Stimulated activated CD8-positive, alpha-beta memory T cell treated with anti-CD3 and anti-CD28 coated beads, Interleukin-2, amount 100 ng/mL, for 1 hour (primary cell): ENCODE data around the gene SON.

ENCODE experiments used
- DNase-seq, 2 donors: peaks; one replicate each; pipeline ENCODE4 v3.0.0-alpha.2; 2020; ENCODE audit warnings: low read depth in 2 of 2

Gene SON

DNA sequence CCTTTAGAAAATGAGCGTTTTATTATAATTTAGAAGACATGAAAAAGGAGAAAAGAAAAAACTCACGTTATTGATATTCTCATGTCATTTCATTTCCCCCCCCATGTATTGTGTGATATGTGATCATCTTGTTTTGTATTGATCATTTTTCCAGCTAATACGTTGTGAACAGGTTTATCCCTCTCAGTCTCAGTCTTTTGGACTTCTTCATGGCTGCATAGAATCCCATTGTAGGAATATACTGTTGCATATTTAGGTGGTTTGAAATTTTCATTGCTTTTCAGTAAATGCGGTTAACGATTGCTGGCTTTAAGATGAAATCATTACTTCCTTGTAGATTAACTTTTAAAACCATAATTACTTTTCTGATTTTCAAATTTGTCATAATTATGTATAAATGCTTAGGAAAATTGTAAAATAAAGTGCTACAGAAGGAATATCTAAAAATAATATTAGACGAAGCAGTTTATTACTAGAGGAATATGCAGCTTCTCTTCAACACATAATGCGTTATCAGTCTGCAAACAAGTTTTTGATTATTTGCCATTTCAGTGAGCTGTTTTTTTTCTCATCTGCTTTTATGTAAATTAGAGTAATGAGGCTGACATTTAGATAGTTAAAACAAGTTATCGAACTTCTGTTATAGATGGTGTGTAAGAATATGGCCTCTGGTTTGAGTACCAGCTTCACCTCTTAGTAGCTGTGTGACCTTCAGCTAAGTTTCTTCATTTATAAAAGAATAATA lies 1.8 kb downstream of the SON start:
- no peak for DNase-seq

GRCh38 chr21:33546086-33546485 lies 3.2 kb downstream of the SON start:
- no peak for DNase-seq

DNA sequence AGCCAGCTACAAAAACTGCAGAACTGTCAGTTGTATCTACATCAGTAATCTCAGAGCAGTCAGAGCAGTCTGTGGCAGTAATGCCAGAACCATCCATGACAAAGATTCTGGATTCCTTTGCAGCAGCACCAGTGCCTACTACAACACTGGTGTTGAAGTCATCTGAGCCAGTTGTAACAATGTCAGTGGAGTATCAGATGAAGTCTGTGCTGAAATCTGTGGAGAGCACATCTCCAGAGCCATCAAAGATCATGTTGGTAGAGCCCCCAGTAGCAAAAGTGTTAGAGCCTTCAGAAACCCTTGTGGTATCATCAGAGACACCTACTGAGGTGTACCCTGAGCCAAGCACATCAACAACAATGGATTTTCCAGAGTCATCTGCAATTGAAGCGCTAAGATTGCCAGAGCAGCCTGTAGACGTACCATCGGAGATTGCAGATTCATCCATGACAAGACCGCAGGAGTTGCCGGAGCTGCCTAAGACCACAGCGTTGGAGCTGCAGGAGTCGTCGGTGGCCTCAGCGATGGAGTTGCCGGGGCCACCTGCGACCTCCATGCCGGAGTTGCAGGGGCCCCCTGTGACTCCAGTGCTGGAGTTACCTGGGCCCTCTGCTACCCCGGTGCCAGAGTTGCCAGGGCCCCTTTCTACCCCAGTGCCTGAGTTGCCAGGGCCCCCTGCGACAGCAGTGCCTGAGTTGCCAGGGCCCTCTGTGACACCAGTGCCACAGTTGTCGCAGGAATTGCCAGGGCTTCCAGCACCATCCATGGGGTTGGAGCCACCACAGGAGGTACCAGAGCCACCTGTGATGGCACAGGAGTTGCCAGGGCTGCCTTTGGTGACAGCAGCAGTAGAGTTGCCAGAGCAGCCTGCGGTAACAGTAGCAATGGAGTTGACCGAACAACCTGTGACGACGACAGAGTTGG lies 7.3 kb downstream of the SON start:
- DNase-seq, result no peak

GRCh38 chr21:33550772-33551660 lies 8.2 kb downstream of the SON start:
- DNase-seq, result no peak

GRCh38 chr21:33551664-33552063 lies 8.8 kb downstream of the SON start:
- DNase-seq, result no peak

GRCh38 chr21:33552093-33552998 lies 9.5 kb downstream of the SON start:
- DNase-seq, result no peak

GRCh38 chr21:33552999-33553598 lies 10.3 kb downstream of the SON start:
- DNase-seq, result no peak

GRCh38 chr21:33554236-33554981 lies 11.6 kb downstream of the SON start:
- no peak for DNase-seq

DNA sequence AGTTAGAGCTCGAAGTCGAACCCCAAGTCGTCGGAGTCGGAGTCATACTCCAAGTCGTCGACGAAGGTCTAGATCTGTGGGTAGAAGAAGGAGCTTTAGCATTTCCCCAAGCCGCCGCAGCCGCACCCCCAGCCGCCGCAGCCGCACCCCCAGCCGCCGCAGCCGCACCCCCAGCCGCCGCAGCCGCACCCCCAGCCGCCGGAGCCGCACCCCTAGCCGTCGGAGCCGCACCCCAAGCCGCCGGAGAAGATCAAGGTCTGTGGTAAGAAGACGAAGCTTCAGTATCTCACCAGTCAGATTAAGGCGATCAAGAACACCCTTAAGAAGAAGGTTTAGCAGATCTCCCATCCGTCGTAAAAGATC lies 12.1 kb downstream of the SON start:
- no peak for DNase-seq

- no peak for DNase-seq
Measured at GRCh38 chr21:33557447-33557846, 14.6 kb downstream of the SON start.

- DNase-seq, result no peak
Measured at GRCh38 chr21:33558777-33559421, 16.1 kb downstream of the SON start.

DNA sequence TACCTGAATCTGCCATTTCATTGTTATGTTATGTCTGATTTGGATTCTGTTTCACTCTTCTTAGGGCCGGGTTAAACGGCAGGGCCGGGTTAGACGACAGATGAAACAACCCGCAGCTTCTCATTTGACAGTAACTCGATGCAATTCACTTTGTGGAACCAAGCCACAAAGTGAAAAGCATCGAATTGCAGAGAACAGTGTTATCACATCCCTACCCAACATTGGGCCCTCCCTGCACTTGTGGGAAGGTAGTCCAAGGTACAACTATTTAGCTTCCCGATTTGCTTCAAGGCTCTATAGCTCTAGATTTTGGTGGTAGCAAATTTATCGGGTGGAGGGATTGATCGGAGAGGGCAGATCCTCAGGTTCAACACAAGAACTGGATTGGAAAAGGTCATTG lies 17.0 kb downstream of the SON start:
- no peak for DNase-seq

GRCh38 chr21:33560965-33561364 lies 18.1 kb downstream of the SON start:
- DNase-seq, result no peak

GRCh38 chr21:33561373-33561772 lies 18.5 kb downstream of the SON start:
- DNase-seq, result no peak

DNA sequence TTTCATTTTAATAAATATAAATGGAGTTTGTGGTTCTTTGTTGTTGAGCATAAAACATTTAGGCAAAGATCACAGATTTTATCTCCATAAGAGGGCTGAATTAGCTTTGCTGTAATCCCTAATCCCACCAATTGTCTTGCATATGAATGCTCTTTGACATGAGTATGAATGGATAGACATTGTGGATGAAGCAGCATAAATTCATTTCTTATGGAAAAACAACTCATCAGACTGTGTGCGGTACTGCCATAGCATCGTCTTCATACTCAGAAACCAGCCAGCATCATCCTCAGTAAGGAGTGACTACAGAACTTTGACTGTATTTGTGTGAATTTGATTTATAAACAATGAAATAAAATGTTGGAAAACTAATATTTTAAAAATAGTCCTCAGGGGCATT lies 19.6 kb downstream of the SON start:
- no peak for DNase-seq

GRCh38 chr21:33566514-33566913 lies 23.7 kb downstream of the SON start:
- no peak for DNase-seq

DNA sequence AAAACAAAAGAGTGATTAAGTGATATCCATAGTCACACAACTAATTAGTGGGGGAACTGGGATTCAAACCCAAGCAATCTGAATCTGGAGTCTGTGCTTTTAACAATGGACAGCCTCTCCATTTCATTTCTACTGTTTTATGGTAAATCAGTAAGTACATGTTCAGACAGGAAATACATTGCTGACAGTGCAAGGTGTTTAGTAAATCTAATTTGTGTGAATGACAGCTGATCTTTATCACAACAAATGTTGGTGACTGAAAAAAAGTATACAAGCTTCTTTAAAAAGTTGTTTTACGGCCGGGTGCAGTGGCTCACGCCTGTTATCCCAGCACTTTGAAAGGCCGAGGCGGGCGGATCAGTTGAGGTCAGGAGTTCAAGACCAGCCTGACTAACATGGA lies 25.1 kb downstream of the SON start:
- no peak for DNase-seq

DNA sequence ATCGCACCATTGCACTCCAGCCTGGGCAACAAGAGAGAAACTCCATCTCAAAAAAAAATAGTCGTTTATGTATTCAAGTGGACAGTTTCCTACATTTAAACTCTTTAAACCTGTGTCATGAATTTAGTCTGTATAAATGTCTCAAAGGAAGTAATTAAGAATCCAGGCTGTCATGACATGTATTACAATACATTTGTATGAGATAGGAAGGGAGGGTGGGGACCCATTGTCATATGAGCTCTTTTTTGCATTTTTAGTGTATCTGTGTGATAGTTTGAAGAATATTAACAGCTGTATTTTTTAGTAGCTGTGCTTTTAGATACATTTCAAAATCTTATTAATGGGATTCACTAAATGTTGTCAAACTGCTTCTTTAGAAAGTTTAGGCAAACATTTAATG lies 25.6 kb downstream of the SON start:
- no peak for DNase-seq

DNA sequence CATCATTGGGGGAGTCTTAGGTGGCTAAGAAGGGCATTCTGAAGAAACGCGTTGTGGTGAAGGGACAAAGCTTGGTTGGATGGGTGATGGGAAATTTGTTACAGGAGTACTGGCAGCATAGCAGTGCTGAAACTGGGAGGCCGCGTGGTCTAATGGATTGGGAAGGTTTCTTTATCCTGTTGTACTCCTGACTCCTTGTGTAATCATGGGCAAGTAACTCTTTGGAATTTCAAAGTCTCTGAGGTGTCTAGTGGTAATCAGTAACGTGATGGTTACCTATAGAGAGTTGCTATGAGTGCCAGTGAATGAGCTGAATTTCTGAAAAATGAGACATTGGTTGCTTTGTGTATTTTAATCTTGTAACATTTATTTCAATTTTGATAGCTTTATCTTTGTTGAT lies 27.2 kb downstream of the SON start:
- no peak for DNase-seq
